Measurements from ENCODE around the gene OR10X1. TPM values are rescaled to one million over a fixed set of nuclear protein-coding genes. Genes with fewer than 3 reads are reported as not detected.

OR10X1 gene
- total RNA-seq, 1 experiment from 2014 or later: not detected

- Histone ChIP-seq H3K9me3 (ENCODE audit: control insufficient read depth, low read depth, low read length) (no peaks in the 10 kb centered on the region), H2BK12ac (ENCODE audit: insufficient read length, low read depth, low read length) (no peak overlapping the region), H3K27ac (ENCODE audit: insufficient read length, low read depth, low read length) (no peak overlapping the region), H3K27me3 (ENCODE audit: insufficient read depth, low read length) (no peaks in the 10 kb centered on the region), H4K5ac (ENCODE audit: insufficient read length, low read depth, low read length) (no peak overlapping the region), H2BK5ac (ENCODE audit: insufficient read length, low read length) (no peak overlapping the region), H4K91ac (ENCODE audit: insufficient read length, low read depth, low read length) (no peak overlapping the region), H3K4me1 (ENCODE audit: insufficient read depth, low read length) (no peaks in the 10 kb centered on the region), H3K9ac (ENCODE audit: extremely low read depth, insufficient read length, low read length) (no peak overlapping the region), H4K8ac (replicated peaks; ENCODE audit: insufficient read length, low read depth, low read length) (no peak overlapping the region), H3T11ph (ENCODE audit: low read length) (no peak overlapping the region), H3K79me2 (ENCODE audit: insufficient read depth, low read length) (no peaks in the 10 kb centered on the region), H3K4me2 (ENCODE audit: insufficient read depth, insufficient read length, low read length) (no peak overlapping the region), H2BK15ac (ENCODE audit: low read depth, low read length) (no peak overlapping the region), H2BK120ac (ENCODE audit: low read depth, low read length, poor library complexity, severe bottlenecking) (no peak overlapping the region), H3K23me2 (ENCODE audit: insufficient read length, low read depth, low read length, poor library complexity, severe bottlenecking) (no peaks in the 10 kb centered on the region), H3K14ac (ENCODE audit: insufficient read depth, low read length) (no peak overlapping the region), H4K20me1 (ENCODE audit: control insufficient read depth, insufficient read depth, insufficient read length) (no peaks in the 10 kb centered on the region), H2AK5ac (ENCODE audit: insufficient read length, low read length) (no peak overlapping the region), H2AFZ (ENCODE audit: low read length) (no peak overlapping the region), H3K79me1 (ENCODE audit: insufficient read depth, low read depth, low read length, poor library complexity, severe bottlenecking) (no peaks in the 10 kb centered on the region), H3K4ac (ENCODE audit: low read depth, low read length) (no peak overlapping the region), H2BK20ac (ENCODE audit: low read depth, low read length, poor library complexity, severe bottlenecking) (no peak overlapping the region), H3K23ac (ENCODE audit: insufficient read length, low read depth, low read length) (no peak overlapping the region), H3K56ac (ENCODE audit: insufficient read length, low read depth, low read length) (no peak overlapping the region), H3K18ac (ENCODE audit: insufficient read length, low read depth, low read length) (no peak overlapping the region)
- Mint-ChIP-seq H3K4me3 (no peak overlapping the region), H3K4me1 (no peaks in the 10 kb centered on the region), H3K27ac (no peak overlapping the region), H3K27me3 (ENCODE audit: low read depth) (no peaks in the 10 kb centered on the region), H3K36me3 (ENCODE audit: insufficient read depth in 1 of 3, low read depth in 3 of 3) (no peaks in the 10 kb centered on the region), H3K9me3 (no peaks in the 10 kb centered on the region)
- DNase-seq: no peak
- TF ChIP-seq CTCF (conservative IDR thresholded peaks at IDR 0.05): no peak
- WGBS (ENCODE audit: extremely low coverage, insufficient read length, low lambda C conversion rate): no CpG with 5 or more reads among the region's 2 CpGs
Measured at GRCh38 chr1:158537609-158538008, 42.1 kb downstream of the OR10X1 start.

All from H9 (cell line).